ENCODE data around the gene OSGIN1. TPM values are rescaled to one million over a fixed set of nuclear protein-coding genes. Genes with fewer than 3 reads are reported as not detected.

OSGIN1 gene
- total RNA-seq, 1 donor from 2014 or later: 19.0 TPM

GRCh38 chr16:83929811-83930555, 23.1 kb upstream of the OSGIN1 start:
- DNase-seq (no peak), ATAC-seq (no peak)
- intact Hi-C loops (cut with DNase I): no loop called here
- Histone ChIP-seq H3K4me1 (no peaks in the 10 kb centered on the region), H3K9me3 (no peaks in the 10 kb centered on the region), H3K27me3 (no peaks in the 10 kb centered on the region), H3K27ac (no peak overlapping the region), H3K4me3 (no peak overlapping the region), H3K36me3 (no peaks in the 10 kb centered on the region)
- TF ChIP-seq CTCF (IDR thresholded peaks at IDR 0.05): no peak

- H3K36me3 ChIP-seq: no peaks in the 10 kb centered on the region
- no peaks in the 10 kb centered on the region for H3K27me3 ChIP-seq
- H3K9me3 ChIP-seq: no peaks in the 10 kb centered on the region
- no peak for ATAC-seq
- no peak for DNase-seq
- H3K4me1 ChIP-seq: no peaks in the 10 kb centered on the region
- intact Hi-C loops (cut with DNase I): no loop called here
- TF ChIP-seq CTCF (IDR thresholded peaks at IDR 0.05): no peak
- no peak overlapping the region for H3K4me3 ChIP-seq
- H3K27ac ChIP-seq: no peak overlapping the region
Observed at GRCh38 chr16:83930730-83931500, 22.1 kb upstream of the OSGIN1 start.

- Histone ChIP-seq H3K9me3 (no peaks in the 10 kb centered on the region), H3K27ac (no peak overlapping the region), H3K27me3 (no peaks in the 10 kb centered on the region), H3K4me1 (no peaks in the 10 kb centered on the region), H3K4me3 (no peak overlapping the region), H3K36me3 (no peaks in the 10 kb centered on the region)
- no peak for TF ChIP-seq CTCF (IDR thresholded peaks at IDR 0.05)
- no peak for ATAC-seq
- intact Hi-C loops (cut with DNase I): no loop called here
- DNase-seq: no peak
Observed at GRCh38 chr16:83931556-83931955, 21.5 kb upstream of the OSGIN1 start.

- intact Hi-C loops (cut with DNase I): no loop called here
- no peaks in the 10 kb centered on the region for H3K27me3 ChIP-seq
- H3K4me1 ChIP-seq: no peaks in the 10 kb centered on the region
- ATAC-seq (no peak), DNase-seq (no peak)
- H3K9me3 ChIP-seq: no peaks in the 10 kb centered on the region
- no peak for TF ChIP-seq CTCF (IDR thresholded peaks at IDR 0.05)
- no peaks in the 10 kb centered on the region for H3K36me3 ChIP-seq
- no peak overlapping the region for H3K27ac ChIP-seq
- H3K4me3 ChIP-seq: no peak overlapping the region
Observed at GRCh38 chr16:83932304-83932703, 20.7 kb upstream of the OSGIN1 start.

GRCh38 chr16:83932955-83933673, 19.9 kb upstream of the OSGIN1 start:
- Histone ChIP-seq H3K27ac (no peak overlapping the region), H3K4me1 (no peaks in the 10 kb centered on the region), H3K4me3 (no peak overlapping the region), H3K36me3 (no peaks in the 10 kb centered on the region), H3K9me3 (no peaks in the 10 kb centered on the region), H3K27me3 (no peaks in the 10 kb centered on the region)
- intact Hi-C loops (cut with DNase I): no loop called here
- no peak for TF ChIP-seq CTCF (IDR thresholded peaks at IDR 0.05)
- DNase-seq (no peak), ATAC-seq (no peak)

Data from upper lobe of right lung (tissue), 1 donor.